ENCODE measurements around the gene CD44. TPM values are rescaled to one million over a fixed set of nuclear protein-coding genes. Genes with fewer than 3 reads are reported as not detected.

Gene CD44
- total and polyA plus RNA-seq, 2 experiments from 2014 or later, result 405 to 519 TPM

- no peak for DNase-seq
- H3K9ac ChIP-seq, result no peak overlapping the region
- TF ChIP-seq EZH2phosphoT487 (IDR thresholded peaks at IDR 0.05; ENCODE audit: insufficient read depth, low read depth) (no peak), EZH2 (IDR thresholded peaks at IDR 0.05; ENCODE audit: insufficient read depth, poor library complexity, severe bottlenecking) (no peak)
- H3F3A ChIP-seq (ENCODE audit: insufficient read depth), result peaks cover 19% of the 10 kb centered on the region
- H3K36me3 ChIP-seq (ENCODE audit: low read depth), result no peaks in the 10 kb centered on the region
- in situ Hi-C loops (cut with MboI), result no loop called here
- no peak overlapping the region for H3K4me3 ChIP-seq
- H3K79me2 ChIP-seq (ENCODE audit: insufficient read depth), result no peaks in the 10 kb centered on the region
- peaks cover 25% of the 10 kb centered on the region for H3K4me1 ChIP-seq (ENCODE audit: insufficient read depth)
- H3K9me2 ChIP-seq (ENCODE audit: insufficient read depth), result no peaks in the 10 kb centered on the region
- no peaks in the 10 kb centered on the region for H3K9me3 ChIP-seq (ENCODE audit: low read depth)
- no peaks in the 10 kb centered on the region for H4K20me1 ChIP-seq (ENCODE audit: insufficient read depth)
- H3K27ac ChIP-seq, result no peak overlapping the region
- no peaks in the 10 kb centered on the region for H3K27me3 ChIP-seq (replicated peaks; ENCODE audit: insufficient read depth)
- no peak overlapping the region for H3K4me2 ChIP-seq (ENCODE audit: unreplicated experiment)
- H2AFZ ChIP-seq, result no peak overlapping the region
- WGBS, 2 experiments (ENCODE audit: low coverage in 1 of 2, low lambda C conversion rate in 2 of 2, missing lambda C conversion rate in 2 of 2), result 80 to 89% methylated on average over 3 of the region's 3 CpGs
Observed at GRCh38 chr11:35247863-35248262, 108.9 kb downstream of the CD44 start.

DNA sequence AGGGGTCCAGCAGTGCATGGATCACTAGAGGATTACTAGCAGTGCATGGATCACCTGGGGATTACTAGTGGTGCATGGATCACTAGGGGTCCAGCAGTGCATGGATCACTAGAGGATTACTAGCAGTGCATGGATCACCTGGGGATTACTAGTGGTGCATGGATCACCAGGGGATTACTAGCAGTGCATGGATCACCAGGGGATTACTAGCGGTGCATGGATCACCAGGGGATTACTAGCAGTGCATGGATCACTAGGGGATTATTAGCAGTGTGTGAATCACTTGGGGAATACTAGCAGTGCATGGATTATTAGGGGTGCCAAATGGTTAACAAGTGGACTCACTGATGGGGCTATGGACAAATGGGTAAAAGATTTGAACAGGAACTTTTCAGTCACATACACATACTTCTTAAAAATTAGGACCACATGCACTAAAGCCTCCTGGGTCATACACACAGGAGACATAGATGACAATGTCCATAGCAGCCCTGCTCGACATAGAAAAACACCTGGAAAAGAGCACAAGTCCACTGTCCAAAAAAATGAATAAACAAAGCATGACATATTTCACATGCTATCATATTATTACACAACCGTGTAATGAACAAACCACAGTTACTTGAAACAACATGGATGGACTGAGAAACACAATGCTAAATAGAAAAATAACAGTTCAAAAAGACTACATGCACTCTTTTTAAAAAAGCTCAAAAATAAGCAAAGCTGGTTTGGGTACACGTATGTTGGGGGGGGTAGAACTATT is 109.8 kb downstream of the CD44 start:
- no peak overlapping the region for H3K9ac ChIP-seq
- H3K4me1 ChIP-seq (ENCODE audit: insufficient read depth), result peaks cover 33% of the 10 kb centered on the region
- no peaks in the 10 kb centered on the region for H3K27me3 ChIP-seq (replicated peaks; ENCODE audit: insufficient read depth)
- no peaks in the 10 kb centered on the region for H3K36me3 ChIP-seq (ENCODE audit: low read depth)
- peaks cover 26% of the 10 kb centered on the region for H3F3A ChIP-seq (ENCODE audit: insufficient read depth)
- no peak overlapping the region for H3K4me3 ChIP-seq
- H3K9me2 ChIP-seq (ENCODE audit: insufficient read depth), result no peaks in the 10 kb centered on the region
- 41% methylated on average over 4 of the region's 4 CpGs for WGBS, 2 experiments (ENCODE audit: low coverage in 1 of 2, low lambda C conversion rate in 2 of 2, missing lambda C conversion rate in 2 of 2)
- in situ Hi-C loops (cut with MboI), result no loop called here
- H2AFZ ChIP-seq, result no peak overlapping the region
- H3K27ac ChIP-seq, result no peak overlapping the region
- no peak for DNase-seq
- no peaks in the 10 kb centered on the region for H3K9me3 ChIP-seq (ENCODE audit: low read depth)
- TF ChIP-seq EZH2phosphoT487 (IDR thresholded peaks at IDR 0.05; ENCODE audit: insufficient read depth, low read depth) (no peak), EZH2 (IDR thresholded peaks at IDR 0.05; ENCODE audit: insufficient read depth, poor library complexity, severe bottlenecking) (no peak)
- H4K20me1 ChIP-seq (ENCODE audit: insufficient read depth), result no peaks in the 10 kb centered on the region
- no peak overlapping the region for H3K4me2 ChIP-seq (ENCODE audit: unreplicated experiment)
- H3K79me2 ChIP-seq (ENCODE audit: insufficient read depth), result no peaks in the 10 kb centered on the region

DNA sequence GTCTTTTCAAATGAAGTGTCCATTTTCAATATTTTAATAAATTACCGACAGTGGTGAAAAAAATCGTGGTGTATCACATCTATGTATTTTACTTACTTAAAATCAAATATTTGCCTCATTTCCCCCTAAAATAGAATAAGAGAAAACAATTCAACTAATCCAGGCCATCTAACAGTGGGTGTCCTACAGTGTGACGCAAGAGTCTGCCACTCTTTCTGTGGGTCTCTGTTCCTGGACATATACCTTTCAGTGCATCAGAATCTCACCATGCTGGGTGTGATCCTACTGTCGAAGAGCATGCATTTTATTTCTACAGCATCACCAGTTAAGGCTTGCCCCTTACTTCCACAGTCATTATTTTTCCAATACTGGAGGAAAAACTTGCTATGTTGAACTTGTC is 111.2 kb downstream of the CD44 start:
- H3K4me2 ChIP-seq (ENCODE audit: unreplicated experiment), result no peak overlapping the region
- DNase-seq, result no peak
- no peaks in the 10 kb centered on the region for H3K36me3 ChIP-seq (ENCODE audit: low read depth)
- no peak for TF ChIP-seq EZH2phosphoT487 (IDR thresholded peaks at IDR 0.05; ENCODE audit: insufficient read depth, low read depth)
- no peak overlapping the region for H2AFZ ChIP-seq
- H3K27me3 ChIP-seq (replicated peaks; ENCODE audit: insufficient read depth), result no peaks in the 10 kb centered on the region
- no peaks in the 10 kb centered on the region for H3K9me2 ChIP-seq (ENCODE audit: insufficient read depth)
- no peak overlapping the region for H3K4me3 ChIP-seq
- H3K4me1 ChIP-seq (ENCODE audit: insufficient read depth), result peaks cover 38% of the 10 kb centered on the region
- H3K79me2 ChIP-seq (ENCODE audit: insufficient read depth), result no peaks in the 10 kb centered on the region
- no peak overlapping the region for H3K27ac ChIP-seq
- no peaks in the 10 kb centered on the region for H4K20me1 ChIP-seq (ENCODE audit: insufficient read depth)
- peaks cover 34% of the 10 kb centered on the region for H3F3A ChIP-seq (ENCODE audit: insufficient read depth)
- H3K9me3 ChIP-seq (ENCODE audit: low read depth), result no peaks in the 10 kb centered on the region
- in situ Hi-C loops (cut with MboI), result no loop called here
- no peak overlapping the region for H3K9ac ChIP-seq
- WGBS, 2 experiments (ENCODE audit: low coverage in 1 of 2, low lambda C conversion rate in 2 of 2, missing lambda C conversion rate in 2 of 2), result 96 to 97% methylated on average over 4 of the region's 4 CpGs

DNA sequence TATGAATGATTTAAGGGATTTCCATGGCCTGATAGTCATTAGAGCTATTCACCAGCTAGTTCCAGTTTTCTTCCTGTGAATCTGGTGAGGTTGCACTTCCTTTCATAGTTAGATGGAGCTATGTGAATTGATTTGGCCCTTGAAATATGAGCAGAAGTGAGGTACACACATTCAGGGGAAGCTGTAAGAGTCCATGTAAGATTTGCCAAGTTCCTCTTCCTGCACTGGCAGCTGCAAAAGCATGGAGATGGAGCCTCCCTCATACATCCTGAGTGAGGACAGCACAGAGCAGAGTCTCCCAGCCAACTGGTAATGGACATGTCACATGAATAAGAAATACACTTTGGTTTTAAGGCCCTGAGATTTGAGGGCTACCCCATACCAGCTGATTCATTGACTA is 111.7 kb downstream of the CD44 start:
- H3K9ac ChIP-seq, result no peak overlapping the region
- no peaks in the 10 kb centered on the region for H3K9me2 ChIP-seq (ENCODE audit: insufficient read depth)
- H3K4me1 ChIP-seq (ENCODE audit: insufficient read depth), result peaks cover 38% of the 10 kb centered on the region
- TF ChIP-seq EZH2 (IDR thresholded peaks at IDR 0.05; ENCODE audit: insufficient read depth, poor library complexity, severe bottlenecking) (no peak), EZH2phosphoT487 (IDR thresholded peaks at IDR 0.05; ENCODE audit: insufficient read depth, low read depth) (no peak)
- DNase-seq, result no peak
- H3K36me3 ChIP-seq (ENCODE audit: low read depth), result no peaks in the 10 kb centered on the region
- no peaks in the 10 kb centered on the region for H3K9me3 ChIP-seq (ENCODE audit: low read depth)
- peaks cover 34% of the 10 kb centered on the region for H3F3A ChIP-seq (ENCODE audit: insufficient read depth)
- in situ Hi-C loops (cut with MboI), result no loop called here
- no peak overlapping the region for H3K4me2 ChIP-seq (ENCODE audit: unreplicated experiment)
- no peak overlapping the region for H3K27ac ChIP-seq
- H3K79me2 ChIP-seq (ENCODE audit: insufficient read depth), result no peaks in the 10 kb centered on the region
- H2AFZ ChIP-seq, result no peak overlapping the region
- no peaks in the 10 kb centered on the region for H4K20me1 ChIP-seq (ENCODE audit: insufficient read depth)
- H3K27me3 ChIP-seq (replicated peaks; ENCODE audit: insufficient read depth), result no peaks in the 10 kb centered on the region
- no peak overlapping the region for H3K4me3 ChIP-seq

DNA sequence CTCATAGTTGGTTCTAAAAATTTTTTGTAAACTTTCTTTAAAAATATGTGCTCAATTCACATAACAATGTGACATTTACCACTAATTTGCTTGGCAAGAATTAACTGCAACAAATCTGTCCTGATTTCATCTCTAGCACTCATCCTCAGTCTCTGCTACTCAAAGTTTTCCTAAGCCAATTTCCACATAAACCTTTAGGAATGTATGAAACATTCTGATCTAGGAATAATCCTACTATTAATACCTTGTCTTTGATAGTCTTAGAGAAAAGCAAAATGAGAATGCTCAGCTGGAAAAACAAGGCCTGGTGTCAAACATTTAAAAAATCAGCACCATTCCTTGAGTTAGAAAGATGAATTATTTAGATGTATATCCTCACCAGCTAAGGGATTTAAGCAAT is 114.3 kb downstream of the CD44 start:
- Histone ChIP-seq H3F3A (ENCODE audit: insufficient read depth) (peaks cover 26% of the 10 kb centered on the region), H2AFZ (no peak overlapping the region), H3K4me3 (no peak overlapping the region), H3K9me3 (ENCODE audit: low read depth) (no peaks in the 10 kb centered on the region), H3K4me2 (ENCODE audit: unreplicated experiment) (peak overlapping the region; percentile 49), H3K27me3 (replicated peaks; ENCODE audit: insufficient read depth) (no peaks in the 10 kb centered on the region), H3K36me3 (ENCODE audit: low read depth) (no peaks in the 10 kb centered on the region), H3K9me2 (ENCODE audit: insufficient read depth) (no peaks in the 10 kb centered on the region), H3K4me1 (ENCODE audit: insufficient read depth) (peaks cover 24% of the 10 kb centered on the region), H4K20me1 (ENCODE audit: insufficient read depth) (no peaks in the 10 kb centered on the region), H3K9ac (no peak overlapping the region), H3K27ac (peak overlapping the region; percentile 44), H3K79me2 (ENCODE audit: insufficient read depth) (no peaks in the 10 kb centered on the region)
- TF ChIP-seq EZH2phosphoT487 (IDR thresholded peaks at IDR 0.05; ENCODE audit: insufficient read depth, low read depth) (peak; percentile 73; the same call in 1 of the 2 replicates), EZH2 (IDR thresholded peaks at IDR 0.05; ENCODE audit: insufficient read depth, poor library complexity, severe bottlenecking) (no peak)
- DNase-seq, result peak; percentile 72
- in situ Hi-C loops (cut with MboI), result no loop called here

Measured in GM23248 (cell line).